Measurements from ENCODE around the gene CD8B.

The CD8B gene

DNA sequence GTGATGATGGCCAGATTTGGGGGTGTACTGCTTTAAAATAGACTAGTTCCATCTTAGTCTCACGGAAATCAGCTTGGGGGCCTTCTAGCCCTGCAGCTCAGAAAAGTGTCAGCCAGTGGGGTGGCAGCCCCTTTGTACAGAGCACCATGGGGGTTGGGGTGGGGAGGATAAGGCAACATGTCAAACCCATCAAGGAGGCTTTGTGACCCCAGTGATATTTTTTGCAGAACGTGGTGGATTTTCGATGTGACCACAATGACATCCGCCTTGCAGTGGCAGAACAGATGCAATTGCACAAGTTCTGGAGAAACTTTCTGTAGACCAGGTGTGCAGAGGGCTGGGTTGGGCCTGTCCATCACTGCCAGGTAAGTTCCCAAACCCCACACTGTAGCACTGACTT lies 67.9 kb downstream of the CD8B start:
- TF ChIP-seq GABPA (IDR thresholded peaks at IDR 0.05; ENCODE audit: low read depth) (no peak), POLR2AphosphoS5 (IDR thresholded peaks at IDR 0.05; ENCODE audit: low read depth) (no peak), SPI1 (IDR thresholded peaks at IDR 0.05; ENCODE audit: borderline replicate concordance, low read depth) (no peak), CTCF (IDR thresholded peaks at IDR 0.05; ENCODE audit: insufficient read depth, low read length) (no peak)
- TF ChIP-seq, protein P1, sequence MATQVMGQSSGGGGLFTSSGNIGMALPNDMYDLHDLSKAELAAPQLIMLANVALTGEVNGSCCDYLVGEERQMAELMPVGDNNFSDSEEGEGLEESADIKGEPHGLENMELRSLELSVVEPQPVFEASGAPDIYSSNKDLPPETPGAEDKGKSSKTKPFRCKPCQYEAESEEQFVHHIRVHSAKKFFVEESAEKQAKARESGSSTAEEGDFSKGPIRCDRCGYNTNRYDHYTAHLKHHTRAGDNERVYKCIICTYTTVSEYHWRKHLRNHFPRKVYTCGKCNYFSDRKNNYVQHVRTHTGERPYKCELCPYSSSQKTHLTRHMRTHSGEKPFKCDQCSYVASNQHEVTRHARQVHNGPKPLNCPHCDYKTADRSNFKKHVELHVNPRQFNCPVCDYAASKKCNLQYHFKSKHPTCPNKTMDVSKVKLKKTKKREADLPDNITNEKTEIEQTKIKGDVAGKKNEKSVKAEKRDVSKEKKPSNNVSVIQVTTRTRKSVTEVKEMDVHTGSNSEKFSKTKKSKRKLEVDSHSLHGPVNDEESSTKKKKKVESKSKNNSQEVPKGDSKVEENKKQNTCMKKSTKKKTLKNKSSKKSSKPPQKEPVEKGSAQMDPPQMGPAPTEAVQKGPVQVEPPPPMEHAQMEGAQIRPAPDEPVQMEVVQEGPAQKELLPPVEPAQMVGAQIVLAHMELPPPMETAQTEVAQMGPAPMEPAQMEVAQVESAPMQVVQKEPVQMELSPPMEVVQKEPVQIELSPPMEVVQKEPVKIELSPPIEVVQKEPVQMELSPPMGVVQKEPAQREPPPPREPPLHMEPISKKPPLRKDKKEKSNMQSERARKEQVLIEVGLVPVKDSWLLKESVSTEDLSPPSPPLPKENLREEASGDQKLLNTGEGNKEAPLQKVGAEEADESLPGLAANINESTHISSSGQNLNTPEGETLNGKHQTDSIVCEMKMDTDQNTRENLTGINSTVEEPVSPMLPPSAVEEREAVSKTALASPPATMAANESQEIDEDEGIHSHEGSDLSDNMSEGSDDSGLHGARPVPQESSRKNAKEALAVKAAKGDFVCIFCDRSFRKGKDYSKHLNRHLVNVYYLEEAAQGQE (IDR thresholded peaks at IDR 0.05; ENCODE audit: insufficient replicate concordance, low read depth): no peak
- Histone ChIP-seq H3K27me3 (ENCODE audit: insufficient read depth, poor library complexity, severe bottlenecking) (peaks cover 30% of the 10 kb centered on the region), H3K27ac (replicated peaks) (no peak overlapping the region), H3K4me3 (replicated peaks; ENCODE audit: insufficient read depth, low read length) (no peak overlapping the region)
- DNase-seq (ENCODE audit: low read depth in 1 of 2, low spot score in 1 of 2): no peak

GRCh38 chr2:86791573-86791972 lies 70.1 kb downstream of the CD8B start:
- TF ChIP-seq POLR2AphosphoS5 (IDR thresholded peaks at IDR 0.05; ENCODE audit: low read depth): no peak
- TF ChIP-seq, protein P1 (IDR thresholded peaks at IDR 0.05; ENCODE audit: insufficient replicate concordance, low read depth): no peak
- TF ChIP-seq GABPA (IDR thresholded peaks at IDR 0.05; ENCODE audit: low read depth): no peak
- no peak for TF ChIP-seq CTCF (IDR thresholded peaks at IDR 0.05; ENCODE audit: insufficient read depth, low read length)
- no peak for TF ChIP-seq SPI1 (IDR thresholded peaks at IDR 0.05; ENCODE audit: borderline replicate concordance, low read depth)
- H3K27ac ChIP-seq (replicated peaks): no peak overlapping the region
- DNase-seq (ENCODE audit: low read depth in 1 of 2, low spot score in 1 of 2): no peak
- no peak overlapping the region for H3K4me3 ChIP-seq (replicated peaks; ENCODE audit: insufficient read depth, low read length)
- H3K27me3 ChIP-seq (ENCODE audit: insufficient read depth, poor library complexity, severe bottlenecking): peaks cover 37% of the 10 kb centered on the region

DNA sequence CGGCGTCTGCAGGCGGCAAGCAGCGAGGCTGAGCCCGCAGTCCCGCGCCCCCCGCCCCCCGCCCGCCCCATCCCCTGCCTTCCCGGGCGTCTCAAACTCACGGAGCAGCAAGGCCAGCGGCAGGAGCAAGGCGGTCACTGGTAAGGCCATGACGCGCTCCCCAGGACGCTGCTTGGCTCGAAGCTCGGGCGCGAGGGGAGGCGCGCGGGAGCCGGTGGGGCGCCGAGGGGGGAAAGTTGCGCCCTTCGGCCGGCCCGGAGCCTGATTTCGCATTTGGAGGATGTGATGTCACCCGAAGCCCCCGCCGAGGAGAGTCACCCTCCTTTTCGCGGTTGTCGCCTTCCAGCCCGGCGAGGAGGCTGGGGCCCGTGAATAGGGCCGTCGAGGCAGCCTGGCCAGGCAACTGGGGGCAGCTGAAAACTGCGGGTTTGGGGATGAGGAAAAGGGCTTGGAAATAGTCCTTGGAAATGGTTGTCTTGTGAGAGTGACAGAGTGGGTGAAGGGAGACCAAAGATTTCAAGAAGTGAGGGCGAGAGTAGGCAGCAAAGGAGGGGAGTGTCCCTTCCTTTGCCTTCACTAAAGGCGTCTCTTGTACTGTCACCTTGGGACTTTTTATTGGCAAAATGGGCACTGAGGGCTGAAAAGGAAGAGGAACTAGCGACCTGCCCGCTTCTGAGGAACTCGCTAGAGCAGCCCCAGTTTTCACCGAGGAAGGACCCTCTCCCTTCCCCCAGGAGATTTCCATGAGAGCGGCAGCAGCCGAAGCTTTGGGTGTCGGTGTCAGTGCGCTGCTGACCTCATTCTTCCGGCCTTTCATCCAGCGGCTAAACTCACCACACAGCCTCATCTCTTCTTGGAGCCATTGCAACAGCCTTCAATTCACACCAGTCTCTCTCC lies 70.8 kb downstream of the CD8B start, which contains the start of gene CD8A:
Gene CD8A, minus strand, starts transcription at position 238 of the 897 bp plus-strand sequence. Its CDS starts 88 bp downstream, at position 150.
- TF ChIP-seq POLR2AphosphoS5 (IDR thresholded peaks at IDR 0.05; ENCODE audit: low read depth) (no peak), GABPA (IDR thresholded peaks at IDR 0.05; ENCODE audit: low read depth) (no peak), CTCF (IDR thresholded peaks at IDR 0.05; ENCODE audit: insufficient read depth, low read length) (no peak), SPI1 (IDR thresholded peaks at IDR 0.05; ENCODE audit: borderline replicate concordance, low read depth) (no peak)
- TF ChIP-seq, protein P1 (IDR thresholded peaks at IDR 0.05; ENCODE audit: insufficient replicate concordance, low read depth): no peak
- peak within 1 kb of the TSS; percentile 11; the same call in 1 of the 2 replicates for H3K4me3 ChIP-seq (replicated peaks; ENCODE audit: insufficient read depth, low read length)
- H3K27me3 ChIP-seq (ENCODE audit: insufficient read depth, poor library complexity, severe bottlenecking): peaks cover 37% of the 10 kb centered on the region
- no peak for DNase-seq (ENCODE audit: low read depth in 1 of 2, low spot score in 1 of 2)
- no peak within 1 kb of the TSS for H3K27ac ChIP-seq (replicated peaks)
